HTR-8/SVneo (cell line): ENCODE data around the gene LGALS3.

Source experiments
- DNase-seq: peaks from one replicate; pipeline ENCODE4 v3.0.0; 2011; ENCODE audit warnings: low spot score, mixed read lengths; ENCODE audit not compliant: insufficient read length
- FAIRE-seq: peaks from 2 replicates; lab custom pipeline; 2011; peaks lifted over from hg19 to GRCh38; lab: Jason Lieb, UNC

Gene LGALS3

GRCh38 chr14:55111122-55111708, 17.8 kb upstream of the LGALS3 start:
- FAIRE-seq, result peak; percentile 16

GRCh38 chr14:55114720-55115119, 14.3 kb upstream of the LGALS3 start:
- DNase-seq, result no peak
- FAIRE-seq, result no peak

More at GRCh38 chr14:55111122-55111708, 17.8 kb upstream of the LGALS3 start:
- DNase-seq, result no peak

DNA sequence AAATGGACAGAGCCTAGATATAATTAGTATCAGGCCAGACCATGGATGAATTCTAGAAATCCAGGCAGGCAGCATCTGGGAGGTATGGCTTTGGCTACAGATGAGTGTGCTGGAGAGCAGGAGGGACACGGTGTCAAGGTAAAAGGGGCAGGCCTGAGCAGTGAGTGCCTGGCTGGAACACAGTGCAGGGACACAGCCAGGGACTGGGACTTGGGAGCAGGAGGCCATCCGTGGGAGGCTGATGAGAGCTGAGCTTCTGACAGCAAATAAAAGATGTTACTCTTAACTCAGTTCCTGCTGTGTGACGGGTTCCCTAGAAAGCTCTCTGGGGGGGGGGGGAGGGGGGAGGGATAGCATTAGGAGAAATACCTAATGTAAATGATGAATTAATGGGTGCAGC, 13.6 kb upstream of the LGALS3 start:
- DNase-seq (no peak), FAIRE-seq (peak; percentile 86)

DNA sequence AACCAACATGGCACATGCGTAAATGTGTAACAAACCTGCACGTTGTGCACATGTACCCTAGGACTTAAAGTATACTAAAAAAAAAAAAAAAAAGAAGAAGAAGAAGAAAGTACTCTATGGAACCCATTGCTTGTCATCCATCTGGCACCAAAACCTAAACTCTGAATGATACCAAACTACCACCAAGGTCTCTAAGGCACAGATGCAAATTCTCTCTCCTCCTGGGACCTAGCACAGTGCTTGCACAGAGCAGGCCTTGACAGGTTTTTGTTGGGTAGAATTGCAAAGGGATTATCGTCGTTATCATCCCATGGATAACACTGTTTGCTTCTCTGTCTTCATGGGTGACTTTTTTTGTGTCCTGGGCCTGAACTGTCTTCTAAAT, 13.2 kb upstream of the LGALS3 start:
- FAIRE-seq, result no peak

DNA sequence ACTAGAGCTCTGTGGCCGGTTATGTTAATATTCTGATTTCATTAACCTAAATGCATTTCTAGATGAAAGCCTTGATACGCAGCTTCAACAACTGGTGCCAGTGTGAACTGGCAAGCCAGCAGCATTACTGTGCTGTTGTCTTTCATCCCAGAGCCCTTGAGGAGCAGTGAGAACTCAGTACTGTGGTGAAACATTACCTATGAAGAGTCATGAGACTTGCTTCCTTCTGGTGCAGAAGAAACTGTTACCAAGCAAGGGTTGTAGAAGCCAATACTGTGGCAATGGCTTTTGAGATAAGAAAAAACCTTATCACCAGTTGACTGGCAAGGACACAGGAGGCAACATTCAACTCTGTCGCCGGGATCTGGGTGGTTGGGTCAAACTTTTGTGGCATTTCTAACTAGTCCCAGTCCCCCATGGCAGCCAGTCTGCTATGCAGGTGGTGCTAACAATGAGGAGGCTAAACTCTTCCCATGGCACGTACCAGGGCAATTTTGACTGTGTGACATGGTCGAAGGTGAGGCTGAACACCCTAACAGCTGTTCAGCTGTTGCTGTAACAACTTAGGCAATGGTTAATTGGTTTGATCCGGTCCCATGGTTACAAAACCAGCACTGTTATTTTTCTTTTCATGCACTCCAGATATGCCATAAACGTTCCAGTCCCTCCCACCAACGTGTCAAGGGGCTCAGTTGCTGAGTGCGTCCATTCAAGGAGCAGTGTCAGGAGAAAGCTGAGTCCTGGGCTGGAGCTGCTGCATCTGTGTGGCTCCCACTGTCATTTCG, 12.6 kb upstream of the LGALS3 start:
- FAIRE-seq, result peak; percentile 74
- DNase-seq, result no peak

More for the DNA sequence above, 13.2 kb upstream of the LGALS3 start:
- DNase-seq, result no peak

- DNase-seq, result no peak
- FAIRE-seq, result no peak
These were observed 11.1 kb upstream of the LGALS3 start for GRCh38 chr14:55117803-55118441.

DNA sequence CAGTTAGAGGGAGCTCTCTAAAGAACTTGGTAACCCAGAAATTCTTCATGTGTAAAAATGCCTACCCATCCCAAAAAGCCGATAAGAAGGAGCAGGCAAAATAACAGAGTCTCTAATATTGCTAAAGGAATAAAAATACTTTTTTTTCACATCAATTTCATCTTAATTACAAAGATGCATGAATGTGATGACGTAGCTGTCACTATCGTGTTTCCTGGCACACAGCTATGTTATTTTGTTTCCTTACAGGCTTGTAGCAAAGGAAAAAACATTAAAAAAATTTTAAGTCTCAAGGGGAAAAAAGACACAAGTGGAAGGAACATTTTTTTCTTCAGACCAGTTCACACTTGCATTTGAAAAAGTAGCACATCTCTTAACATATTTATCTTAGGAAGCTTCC, 10.3 kb upstream of the LGALS3 start:
- FAIRE-seq, result no peak
- no peak for DNase-seq

GRCh38 chr14:55120571-55121495, 8.2 kb upstream of the LGALS3 start:
- peak; percentile 91 for FAIRE-seq

GRCh38 chr14:55121628-55122439, 7.2 kb upstream of the LGALS3 start:
- no peak for DNase-seq
- peak; percentile 62 for FAIRE-seq

More at GRCh38 chr14:55120571-55121495, 8.2 kb upstream of the LGALS3 start:
- DNase-seq, result no peak

GRCh38 chr14:55122440-55122986, 6.5 kb upstream of the LGALS3 start:
- FAIRE-seq, result no peak
- DNase-seq, result no peak

- DNase-seq, result peak; percentile 81
- FAIRE-seq, result peak; percentile 98
These were observed 6.0 kb upstream of the LGALS3 start for GRCh38 chr14:55123101-55123500.

DNA sequence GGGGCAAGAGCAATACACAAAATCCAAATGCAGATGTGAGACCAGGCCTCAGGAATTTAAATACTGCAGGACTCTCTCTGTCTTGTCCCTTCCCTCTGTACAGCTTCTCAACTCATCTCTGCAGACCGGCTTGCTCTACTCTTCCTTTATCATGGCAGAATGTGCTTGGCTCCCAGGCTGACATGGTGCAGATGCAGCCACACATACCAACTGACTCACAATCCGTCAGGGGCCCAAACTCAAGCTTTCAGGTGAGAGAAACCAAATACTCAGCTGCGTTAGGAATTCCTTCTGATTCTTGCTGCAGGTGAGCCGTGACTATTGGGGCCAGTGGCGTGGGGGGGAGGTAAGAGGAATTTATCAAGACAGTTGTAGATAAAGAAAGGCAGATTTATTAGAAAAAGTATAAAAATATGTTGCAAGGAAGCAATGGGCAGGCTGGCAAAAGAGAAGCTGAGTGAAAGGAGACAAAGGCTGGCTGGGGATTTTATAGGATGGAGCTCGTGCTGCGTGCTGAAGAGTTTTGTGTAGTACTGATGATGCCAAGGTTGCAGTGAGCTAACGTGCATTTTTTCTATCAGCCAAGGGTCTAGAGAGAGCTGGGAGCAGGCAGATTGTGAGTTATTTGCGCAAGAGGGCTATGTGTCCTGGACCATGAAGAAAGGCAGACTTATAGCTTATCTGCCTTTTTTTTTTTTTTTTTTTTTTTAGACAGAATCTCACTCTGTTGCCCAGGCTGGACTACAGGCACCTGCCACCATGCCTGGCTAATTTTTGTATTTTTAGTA, 5.0 kb upstream of the LGALS3 start:
- DNase-seq, result no peak

DNA sequence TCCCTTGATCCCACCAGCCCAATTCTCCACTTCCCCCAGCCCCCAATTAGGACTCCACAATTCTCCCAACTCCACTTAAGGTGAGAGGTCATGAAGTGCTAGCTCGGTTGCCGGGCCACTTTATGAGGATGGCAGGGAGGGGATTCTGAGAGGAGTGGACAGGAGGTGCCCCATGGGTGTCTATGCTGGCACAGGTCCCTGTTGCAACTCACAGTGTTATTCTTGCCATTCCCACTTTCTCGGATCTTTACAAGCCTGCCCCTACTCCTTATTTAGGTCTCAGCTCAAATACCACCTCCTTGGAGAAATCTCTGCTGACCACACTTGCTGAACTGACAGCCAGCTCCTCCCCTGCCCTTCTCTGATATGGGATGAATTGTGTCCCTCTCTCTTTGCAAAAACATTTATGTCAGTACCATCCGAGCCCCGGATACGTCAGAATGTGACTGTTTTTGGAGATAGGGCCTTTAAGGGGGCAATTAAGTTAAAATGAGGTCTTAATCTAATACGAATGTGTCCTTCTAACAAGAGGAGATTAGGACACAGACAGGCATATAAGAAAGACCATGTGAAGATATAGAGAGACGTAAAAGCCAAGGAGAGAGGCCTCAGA, 4.2 kb upstream of the LGALS3 start:
- DNase-seq (no peak), FAIRE-seq (no peak)

More for the DNA sequence above, 5.0 kb upstream of the LGALS3 start:
- peak; percentile 77 for FAIRE-seq

DNA sequence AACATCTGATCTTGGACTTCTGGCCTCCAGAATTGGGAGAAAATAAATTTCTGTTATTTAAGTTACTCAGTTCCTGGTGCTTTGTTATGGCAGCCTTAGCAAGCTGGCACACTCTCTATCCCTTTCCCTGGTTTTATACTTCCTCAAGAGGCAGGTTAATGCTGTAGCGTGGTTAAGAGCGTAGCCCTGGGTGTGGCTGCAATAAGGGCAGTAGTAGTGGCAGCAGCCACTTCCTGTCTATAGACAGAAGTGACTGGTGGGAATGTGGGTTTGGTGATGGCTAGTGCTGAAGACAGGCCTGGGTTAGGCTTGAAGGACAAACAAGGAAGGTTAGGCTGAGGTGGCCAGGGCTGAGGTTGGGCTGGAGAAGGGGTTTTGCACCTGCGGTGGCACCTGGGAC, 3.6 kb upstream of the LGALS3 start:
- DNase-seq (no peak), FAIRE-seq (no peak)

- FAIRE-seq, result peak; percentile 87
- DNase-seq, result no peak
These were observed 3.0 kb upstream of the LGALS3 start for GRCh38 chr14:55126034-55126433.

DNA sequence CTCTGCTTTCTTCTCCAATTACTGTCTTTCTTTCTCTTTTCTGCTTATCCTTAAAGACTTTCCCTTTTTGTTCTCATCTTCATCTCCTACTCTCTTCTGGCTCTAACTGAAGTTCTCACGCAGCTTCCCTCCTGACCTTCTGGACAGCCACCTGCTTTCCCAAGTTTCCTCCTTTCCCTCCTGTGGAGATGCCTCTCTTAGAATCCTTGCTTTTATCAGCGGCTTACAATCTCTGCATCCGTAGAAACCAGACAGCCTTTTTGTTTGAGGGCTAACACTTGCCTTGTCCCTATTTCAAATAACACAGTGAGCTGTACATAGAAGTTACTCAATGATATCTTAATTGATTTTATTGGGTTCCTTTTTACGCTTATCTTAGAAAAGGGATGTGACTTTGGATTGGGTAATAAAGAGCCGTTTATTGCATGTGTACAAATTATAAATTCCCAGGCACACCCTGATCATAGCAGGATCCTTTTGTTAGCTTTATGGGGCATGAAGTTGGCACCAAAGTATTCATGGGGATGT, 2.1 kb upstream of the LGALS3 start:
- DNase-seq, result no peak
- FAIRE-seq, result no peak

DNA sequence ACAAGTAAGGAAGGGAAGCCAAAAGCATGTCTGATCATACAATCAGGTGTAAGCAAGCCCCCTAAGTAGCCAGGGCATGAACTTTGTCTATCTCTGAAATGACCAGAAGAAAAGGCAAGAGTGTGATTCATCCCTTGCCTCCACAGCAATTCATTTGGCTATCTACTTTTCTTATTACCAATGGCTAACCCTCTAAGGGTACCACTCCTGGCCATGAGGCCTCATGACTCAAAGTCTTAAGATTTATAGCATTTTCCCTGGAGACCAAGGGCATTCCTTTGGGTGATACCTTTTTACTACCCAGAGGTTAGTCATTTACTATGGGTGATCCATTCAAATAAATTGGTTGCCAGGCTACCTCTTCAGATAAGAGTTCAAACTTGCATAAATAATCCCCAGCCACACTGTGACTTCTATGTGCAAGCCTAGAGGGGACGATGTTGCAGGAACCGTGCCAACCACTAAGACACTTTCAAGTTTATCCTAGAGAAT, 1.5 kb upstream of the LGALS3 start:
- DNase-seq (peak; percentile 79), FAIRE-seq (peak; percentile 92)
